8988T (cell line): ENCODE data around the gene SELE.
"Not testable (repeated sequence)": the region's sequence is repeated elsewhere in the genome, so short reads cannot be mapped to it uniquely, and the experiment has no call there.

ENCODE experiments used
- DNase-seq: peaks from one replicate; pipeline ENCODE4 v3.0.0; 2011

The SELE gene

DNA sequence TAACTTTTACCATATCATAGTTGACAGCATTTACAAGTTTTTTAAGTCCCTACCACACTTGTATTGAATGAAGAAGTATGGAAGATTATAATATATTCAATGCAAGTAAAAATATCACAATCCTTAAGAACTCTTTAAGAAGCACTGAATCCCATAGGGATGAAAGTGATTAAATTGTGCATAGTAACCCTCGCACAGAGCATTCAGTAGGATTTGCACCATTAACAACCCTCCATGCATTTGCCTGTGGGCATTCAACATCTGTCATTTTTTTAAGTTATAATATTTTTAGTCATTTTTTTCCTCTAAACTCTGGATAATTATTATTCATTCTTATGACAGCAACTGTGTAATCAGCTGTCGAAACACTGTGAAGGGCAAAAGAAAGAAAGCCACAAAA, 10.1 kb downstream of the SELE start:
- DNase-seq = no peak

DNA sequence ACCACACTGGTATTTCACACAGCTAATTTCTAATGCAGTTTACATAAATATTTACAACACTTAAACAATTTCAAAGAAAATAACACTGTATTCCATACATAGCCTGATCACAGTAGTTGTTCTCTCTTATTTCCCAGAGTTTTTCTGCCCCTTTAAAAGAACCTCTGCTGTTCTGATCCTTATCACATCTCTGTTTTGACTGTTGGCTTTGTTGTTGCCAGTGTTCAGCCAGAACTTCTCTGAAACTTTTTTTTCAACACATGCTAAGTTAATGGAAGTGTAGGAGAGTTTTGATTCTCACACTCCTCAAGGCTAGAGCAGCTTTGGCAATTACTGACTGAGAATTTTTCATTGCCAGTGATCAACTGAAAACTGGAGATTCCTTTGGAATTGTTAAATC, 11.1 kb downstream of the SELE start:
- no peak for DNase-seq

DNA sequence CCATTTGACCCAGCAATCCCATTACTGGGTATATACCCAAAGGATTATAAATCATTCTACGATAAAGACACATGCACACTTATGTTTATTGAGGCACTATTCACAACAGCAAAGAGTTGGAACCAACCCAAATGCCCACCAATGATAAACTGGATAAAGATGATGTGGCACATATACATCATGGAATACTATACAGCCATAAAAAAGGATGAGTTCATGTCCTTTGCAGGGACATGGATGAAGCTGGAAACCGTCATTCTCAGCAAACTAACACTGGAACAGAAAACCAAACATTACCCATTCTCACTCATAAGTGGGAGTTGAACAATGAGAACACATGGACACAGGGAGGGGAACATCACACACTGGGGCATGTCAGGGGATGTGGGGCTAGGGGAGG, 18.8 kb downstream of the SELE start:
- DNase-seq = not testable (repeated sequence)

DNA sequence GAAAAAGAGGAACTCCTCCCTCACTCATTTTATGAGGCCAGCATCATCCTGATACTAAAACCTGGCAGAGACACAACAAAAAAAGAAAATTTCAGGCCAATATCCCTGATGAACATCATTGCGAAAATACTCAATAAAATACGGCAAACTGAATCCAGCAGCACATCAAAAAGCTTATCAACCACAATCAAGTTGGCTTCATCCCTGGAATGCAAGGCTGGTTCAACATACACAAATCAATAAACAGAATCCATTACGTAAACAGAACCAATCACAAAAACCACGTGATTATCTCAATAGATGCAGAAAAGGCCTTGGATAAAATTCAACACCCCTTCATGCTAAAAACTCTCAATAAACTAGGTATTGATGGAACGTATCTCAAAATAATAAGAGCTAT, 20.8 kb downstream of the SELE start:
- not testable (repeated sequence) for DNase-seq

DNA sequence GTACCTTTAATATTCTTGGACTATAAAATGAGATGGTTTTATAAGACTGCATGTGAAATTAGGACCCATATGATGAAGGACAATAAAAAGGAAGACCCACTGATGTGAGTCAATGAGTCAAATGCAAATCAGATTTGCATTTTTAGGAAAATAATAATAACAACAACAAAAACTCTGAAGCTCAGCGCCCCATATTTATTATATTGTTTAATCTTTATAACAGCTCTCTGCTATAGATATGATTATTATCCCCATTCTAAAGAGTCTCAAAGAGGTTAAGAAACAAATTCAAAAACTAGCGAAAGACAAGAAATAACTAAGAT, 21.6 kb downstream of the SELE start:
- DNase-seq = no peak

DNA sequence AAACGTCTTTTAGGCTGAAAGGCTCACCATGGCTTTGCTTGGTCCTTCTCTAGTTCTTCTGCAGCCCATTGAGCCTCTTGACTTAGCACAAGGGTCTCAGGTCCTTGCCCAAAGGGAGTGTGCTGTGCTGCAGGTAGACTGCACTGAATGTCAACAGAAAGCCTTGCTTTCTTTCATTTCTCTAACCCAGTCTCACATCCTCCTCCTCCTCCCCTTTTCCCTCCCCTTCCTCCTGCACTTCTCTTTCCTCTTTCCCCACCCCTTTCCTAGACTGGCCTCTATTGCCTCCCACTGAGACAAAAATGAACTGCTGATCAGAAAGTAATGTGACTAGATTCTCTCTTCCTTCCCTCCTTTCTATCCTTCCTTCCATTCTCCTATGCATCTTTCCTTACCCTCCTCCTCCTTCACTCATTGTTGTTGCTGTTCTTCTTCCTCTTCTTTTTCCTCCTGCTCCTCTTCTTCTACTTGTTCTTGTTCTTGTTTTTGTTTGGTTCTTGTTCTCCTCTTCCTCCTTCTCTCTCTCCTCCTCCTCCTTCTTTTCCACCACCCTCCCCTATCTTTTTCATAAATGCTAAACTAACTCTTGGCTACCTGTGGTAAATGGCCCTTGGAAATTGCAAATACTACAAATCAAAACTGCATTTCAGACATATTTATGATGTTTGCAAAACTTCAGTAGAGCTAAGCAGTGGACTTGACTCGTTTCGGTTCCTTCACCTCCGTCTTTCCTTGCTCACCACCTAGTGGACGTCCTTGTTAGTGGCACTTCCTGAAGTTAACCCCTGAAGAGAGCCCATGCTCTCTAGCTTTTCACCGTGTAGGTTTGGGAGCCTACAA, 22.2 kb downstream of the SELE start, which contains the start of gene SELL:
SELL (minus strand) TSS at position 152 of the 840 bp plus-strand sequence; CDS start at position 30, 122 bp downstream.
- no peak for DNase-seq

DNA sequence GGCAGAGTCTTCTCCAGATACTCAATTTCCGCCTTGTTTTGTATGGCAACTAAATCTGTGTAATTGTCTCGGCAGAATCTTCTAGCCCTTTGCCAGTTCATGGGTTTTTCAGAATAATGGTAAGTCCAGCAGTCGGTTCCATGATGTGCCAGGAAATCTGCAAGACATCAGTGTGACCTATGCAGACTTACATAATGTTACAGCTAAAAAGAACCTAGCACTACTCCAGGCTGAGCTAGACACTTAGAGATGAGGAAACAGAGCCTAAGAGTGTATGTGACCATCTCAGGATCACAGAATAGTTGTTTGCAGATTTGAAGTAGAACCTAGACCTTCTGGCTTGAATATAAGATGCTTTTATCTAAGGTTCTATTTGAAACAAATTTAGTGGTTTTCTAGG, 25.2 kb downstream of the SELE start:
- DNase-seq = no peak

DNA sequence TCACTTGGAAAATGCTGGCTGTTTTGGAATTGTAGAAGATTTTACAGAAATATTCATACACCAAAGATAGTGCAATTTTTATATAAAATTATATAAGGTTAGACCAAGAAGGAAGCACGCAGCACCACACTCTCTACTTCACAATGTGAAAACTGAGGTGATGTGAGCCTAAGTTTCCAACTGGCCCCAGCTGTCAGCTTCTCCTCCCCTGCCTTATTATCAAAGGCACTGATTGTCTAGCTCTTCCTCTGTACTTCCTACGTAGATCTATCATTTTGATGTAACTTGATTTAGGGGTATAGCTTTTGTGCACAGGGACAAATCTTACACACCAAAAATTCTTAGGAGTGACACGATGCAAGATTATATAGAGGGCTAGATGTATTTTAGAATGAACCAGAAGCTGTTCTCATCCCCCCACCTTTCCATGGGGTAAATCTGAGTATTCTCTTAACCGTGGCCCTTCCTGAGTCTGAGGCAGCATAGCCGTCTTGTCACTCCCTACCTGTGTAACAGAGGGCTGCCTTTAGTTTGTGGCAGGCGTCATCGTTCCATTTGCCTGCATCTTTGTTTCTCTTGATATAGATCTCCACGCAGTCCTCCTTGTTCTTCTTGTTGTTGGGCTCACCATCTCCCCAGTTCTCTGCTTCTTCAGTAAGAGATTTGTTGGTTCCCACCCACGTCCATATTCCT, 25.8 kb downstream of the SELE start:
- DNase-seq = no peak

DNA sequence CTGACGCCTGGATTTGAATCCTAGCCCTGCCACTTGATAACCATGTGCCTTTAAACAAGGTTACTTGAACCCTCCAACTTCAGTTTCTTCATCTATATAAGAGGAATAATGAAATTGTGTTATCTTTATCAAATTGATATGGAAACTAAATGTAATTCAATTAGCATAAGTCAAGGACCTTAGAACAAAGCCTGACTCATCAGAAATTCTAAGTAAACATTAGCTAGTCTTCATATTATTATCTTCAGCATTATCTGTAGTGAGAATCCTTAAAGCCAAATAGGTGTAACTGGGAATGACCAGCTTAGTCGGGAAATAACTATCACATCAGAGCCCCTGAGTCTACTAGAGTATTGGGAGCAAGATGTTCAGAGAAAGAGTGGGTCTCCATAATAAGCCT, 29.1 kb downstream of the SELE start:
- no peak for DNase-seq

DNA sequence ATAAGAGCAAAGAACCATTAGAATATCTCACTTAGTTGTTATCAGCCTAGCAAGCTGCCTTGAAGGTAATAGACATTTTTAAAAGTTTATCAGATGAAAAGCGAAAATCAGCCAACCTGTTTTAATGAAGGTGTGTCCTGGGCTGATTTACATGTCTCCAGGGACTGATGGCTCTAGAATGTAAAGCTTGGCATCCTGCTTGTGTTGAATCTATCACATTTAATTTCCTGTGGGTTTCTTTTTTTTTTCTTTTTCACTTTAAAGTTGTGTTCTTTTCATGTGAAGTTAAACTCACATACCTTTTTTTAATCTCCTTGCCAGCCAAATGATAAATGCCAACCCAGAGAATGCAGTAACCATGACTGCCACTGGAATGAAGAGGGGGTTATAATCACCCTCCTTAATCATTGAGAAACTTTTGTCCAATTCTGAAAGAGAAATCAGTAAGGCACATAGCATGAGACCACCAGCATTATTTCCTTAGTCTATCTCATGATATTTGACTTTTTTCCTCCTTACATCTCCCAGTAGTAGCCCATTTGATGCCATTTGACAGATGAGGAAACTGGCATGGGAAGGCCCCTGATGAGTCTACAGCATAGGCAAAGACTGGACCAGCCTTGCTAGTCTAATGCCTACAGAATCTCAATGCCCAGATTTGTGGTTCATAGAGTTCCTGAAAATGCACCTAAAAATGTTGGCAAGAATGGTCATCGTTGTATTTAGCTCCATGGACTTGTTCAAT, 32.4 kb downstream of the SELE start:
- DNase-seq = no peak

DNA sequence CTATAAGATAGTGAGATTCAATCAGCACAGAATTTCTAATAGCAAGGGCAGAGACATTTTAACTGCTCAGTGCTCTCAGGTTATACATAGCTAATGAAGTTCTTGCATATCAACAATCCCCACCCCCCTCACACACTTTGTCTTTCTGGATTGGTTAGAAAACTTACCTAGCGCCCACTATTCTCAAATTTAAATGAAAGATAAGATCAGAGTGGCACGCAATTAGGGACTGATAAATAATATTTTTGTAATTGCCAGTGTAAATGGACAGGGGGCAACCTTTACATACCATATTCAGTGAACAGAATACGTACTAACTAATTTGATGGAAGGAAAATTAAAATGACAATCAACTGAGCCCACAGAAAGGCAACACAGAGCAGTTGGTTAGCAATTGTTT, 34.2 kb downstream of the SELE start:
- no peak for DNase-seq

DNA sequence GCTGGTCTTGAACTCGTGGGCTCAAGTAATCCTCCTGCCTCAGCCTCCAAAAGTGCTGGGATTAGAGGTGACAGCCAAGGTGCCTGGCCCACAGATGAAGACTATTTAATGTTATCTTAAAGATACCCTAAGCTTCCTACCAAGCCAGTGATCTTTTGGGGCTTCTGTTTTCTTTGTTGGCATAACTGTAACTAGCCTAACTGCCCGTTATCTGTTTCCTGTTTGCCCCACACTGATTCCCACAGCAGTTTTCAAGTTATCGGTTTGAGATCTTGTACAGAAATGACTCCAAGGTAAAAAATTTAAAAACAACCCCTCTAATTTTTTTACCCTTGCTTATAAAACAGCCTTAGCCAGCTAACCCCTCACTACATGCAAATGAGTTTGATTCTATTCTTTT, 34.9 kb downstream of the SELE start:
- no peak for DNase-seq

DNA sequence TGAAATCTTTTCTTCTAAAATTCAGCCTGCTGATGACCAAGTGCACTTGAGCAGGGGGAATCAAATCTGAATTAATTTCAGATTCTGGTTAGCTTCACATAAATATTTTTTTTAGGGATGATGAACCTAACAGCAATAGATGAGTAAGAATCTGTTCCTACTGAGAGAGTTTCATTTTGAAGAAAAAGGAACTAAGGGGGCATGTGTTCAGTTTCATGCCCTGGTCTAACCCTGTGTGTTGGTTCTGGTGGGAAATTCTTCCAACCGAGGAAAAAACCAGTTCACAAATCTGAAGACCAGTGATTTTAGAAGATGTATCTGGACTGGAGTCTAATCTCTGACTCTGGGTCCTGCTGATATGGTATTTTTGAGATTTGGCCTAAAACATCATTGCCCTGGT, 36.1 kb downstream of the SELE start:
- DNase-seq = no peak

DNA sequence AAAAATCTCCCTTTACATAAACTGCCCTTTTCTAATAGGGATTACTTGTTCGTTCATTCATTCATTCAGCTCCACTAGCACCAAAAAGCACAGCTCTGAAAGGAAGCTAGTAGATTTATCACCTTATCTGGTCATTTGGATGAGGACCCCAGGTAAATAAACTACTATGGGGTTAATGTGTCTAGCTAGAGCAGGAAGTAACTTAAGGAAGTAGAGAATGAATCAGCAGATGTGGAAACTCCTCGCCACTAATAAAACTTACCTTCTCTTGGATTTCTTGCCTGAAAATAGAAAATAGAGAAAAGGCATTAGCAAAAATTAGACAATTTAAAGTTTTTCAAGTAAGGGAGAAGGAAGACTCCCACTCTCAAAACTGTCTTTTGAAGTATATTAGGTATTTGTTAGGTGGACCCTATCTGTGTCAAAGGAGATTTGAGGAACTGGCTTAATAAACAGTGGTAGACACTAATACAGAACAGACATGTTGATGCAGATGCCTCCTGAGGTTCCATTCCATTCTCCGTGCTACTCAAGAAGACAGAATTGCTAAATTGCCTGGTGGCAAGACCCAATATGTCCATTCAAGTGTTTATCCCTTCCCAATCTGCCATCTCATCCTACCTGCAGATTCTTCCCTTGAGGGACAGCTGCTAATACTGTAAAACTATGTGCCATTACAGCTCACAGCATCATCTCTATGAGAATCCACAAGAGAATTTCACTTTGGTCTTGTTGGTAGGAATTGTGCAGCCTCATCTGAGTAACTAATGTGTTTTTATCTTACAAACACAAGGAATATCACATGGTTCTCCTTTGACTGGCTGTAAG, 37.4 kb downstream of the SELE start:
- no peak for DNase-seq

DNA sequence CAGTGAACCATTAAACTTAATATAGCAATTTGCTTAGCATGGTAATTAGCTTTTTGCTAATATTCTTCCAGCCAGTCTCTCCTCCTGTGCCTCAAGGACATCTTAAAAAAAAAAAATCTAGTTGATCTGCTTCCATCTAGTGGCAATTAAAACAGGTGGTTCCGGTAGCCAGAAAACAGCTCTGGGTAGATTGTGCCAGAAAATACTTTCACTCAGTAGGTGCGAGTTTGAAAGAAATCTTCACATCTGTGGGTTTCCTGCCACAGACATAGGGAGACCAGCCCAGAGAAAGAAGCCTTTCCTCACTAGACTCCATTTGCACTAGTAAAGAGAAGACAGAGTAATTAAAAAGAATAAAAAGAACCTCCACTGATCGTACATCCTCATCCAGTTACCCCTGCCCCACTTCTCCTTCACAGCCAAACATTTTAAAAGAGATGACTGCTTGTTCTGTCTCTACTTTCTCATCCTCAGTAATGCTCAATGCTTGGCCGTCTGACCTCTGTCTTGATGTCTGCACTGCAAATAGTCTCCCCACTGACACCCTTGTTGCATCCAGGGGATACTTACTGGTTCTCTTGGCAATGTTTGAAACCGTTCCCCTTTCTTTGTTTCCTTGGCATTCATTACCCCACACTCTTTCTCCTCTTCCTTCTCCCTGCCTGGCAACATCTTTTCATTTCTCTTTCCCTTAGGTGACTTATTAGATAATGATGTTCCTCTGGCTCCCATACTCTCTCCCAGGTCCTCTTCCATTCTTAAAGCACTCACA, 39.4 kb downstream of the SELE start:
- DNase-seq = no peak

DNA sequence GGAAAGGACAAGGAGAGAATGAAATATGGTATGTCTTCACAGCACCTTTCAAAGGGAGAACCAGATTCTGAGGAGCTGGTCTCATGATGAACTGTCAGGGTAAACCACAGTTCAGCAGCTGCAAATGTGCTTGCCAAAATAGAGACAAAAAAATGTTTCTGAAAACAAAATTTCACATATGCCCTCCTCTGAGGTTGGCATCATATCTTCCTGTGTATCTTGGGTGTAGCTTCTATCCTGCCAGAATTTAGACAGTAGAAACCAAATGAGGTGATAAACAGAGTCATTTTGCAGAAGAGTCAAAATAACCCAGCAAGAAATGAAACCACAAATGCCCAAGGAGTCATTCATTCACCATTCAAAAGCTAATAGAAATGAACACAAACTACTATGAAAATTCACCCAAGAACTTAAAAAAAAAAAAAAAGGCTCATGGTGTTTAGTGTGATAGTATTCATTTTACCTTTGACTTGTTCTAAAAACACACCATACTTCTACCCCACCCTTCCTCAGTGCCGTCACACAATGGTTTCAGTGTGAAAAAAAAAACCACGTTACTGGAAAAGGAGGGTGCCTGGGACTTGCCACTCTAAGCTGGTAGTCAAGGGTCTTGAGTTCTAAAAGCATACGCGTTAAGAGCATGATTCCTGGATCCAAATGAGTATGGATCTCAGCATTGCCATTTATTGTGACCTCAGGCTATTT, 41.0 kb downstream of the SELE start:
- no peak for DNase-seq

DNA sequence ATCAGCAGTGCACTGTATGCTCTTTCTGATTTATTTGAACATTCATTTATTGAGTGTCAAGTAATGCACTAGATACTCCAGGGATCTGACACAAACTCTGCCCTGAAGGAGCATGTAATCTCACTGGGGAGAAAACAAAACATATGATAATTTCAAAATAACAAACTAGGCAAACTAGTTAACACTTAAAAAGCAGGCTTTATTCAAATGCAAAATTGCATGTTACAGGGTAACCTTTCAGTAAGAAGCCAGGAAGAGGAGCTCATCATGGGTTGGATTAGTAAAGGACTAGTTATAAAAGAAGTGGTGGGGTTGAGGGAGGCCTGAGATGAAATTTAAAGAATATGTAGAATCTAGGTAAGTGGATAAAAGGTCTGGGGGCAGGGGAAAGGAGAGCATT, 43.4 kb downstream of the SELE start:
- no peak for DNase-seq

DNA sequence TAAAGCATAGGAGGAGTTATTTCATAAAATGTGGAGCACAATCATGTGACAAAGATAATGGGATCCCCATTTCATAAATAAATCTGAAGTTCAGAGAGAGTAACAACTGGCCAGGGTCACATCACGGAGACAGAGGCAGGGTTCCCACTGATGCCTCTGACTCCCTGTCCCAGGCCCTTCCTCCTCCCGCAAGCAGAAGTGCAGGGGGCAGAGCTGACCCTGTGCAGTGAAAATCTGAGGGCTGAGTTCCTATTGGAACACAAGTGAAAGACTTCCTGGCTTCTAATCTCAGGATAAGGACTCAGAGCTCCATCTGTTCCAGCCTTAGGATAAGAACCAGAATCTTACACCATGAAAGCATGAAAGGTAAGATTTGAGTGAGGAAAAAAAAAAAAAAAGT, 44.5 kb downstream of the SELE start:
- DNase-seq = no peak

DNA sequence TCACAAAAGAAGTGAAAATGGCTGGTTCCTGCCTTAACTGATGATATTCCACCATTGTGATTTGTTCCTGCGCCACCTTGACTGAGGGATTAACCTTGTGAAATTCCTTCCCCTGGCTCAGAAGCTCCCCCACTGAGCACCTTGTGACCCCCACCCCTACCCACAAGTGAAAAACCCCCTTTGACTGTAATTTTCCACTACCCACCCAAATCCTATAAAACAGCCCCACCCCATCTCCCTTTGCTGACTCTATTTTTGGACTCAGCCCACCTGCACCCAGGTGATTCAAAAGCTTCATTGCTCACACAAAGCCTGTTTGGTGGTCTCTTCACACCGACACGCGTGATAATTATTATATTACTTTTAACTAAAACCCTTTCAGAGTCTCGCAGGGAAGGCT, 45.5 kb downstream of the SELE start:
- not testable (repeated sequence) for DNase-seq

DNA sequence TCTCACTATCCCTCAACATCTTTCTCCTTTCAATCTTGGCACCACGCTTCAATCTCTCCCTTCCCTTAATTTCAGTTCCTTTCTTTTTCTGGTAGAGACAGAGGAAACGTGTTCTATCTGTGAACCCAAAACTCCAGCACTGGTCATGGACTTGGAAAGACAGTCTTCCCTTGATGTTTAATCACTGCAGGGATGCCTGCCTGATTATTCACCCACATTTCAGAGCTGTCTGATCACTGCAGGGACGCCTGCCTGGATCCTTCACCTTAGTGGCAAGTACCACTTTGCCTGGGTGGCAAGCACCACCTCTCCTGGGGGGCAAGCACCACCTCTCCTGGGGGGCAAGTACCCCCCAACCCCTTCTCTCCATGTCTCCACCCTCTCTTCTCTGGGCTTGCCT, 50.2 kb downstream of the SELE start:
- DNase-seq = no peak

DNA sequence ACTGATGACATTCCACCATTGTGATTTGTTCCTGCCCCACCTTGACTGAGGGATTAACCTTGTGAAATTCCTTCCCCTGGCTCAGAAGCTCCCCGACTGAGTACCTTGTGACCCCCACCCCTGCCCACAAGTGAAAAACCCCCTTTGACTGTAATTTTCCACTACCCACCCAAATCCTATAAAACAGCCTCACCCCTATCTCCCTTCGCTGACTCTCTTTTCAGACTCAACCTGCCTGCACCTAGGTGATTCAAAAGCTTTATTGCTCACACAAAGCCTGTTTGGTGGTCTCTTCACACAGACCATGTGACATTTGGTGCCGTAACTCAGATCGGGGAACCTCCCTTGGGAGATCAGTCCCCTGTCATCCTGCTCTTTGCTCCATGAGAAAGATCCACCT, 50.7 kb downstream of the SELE start:
- DNase-seq = not testable (repeated sequence)

DNA sequence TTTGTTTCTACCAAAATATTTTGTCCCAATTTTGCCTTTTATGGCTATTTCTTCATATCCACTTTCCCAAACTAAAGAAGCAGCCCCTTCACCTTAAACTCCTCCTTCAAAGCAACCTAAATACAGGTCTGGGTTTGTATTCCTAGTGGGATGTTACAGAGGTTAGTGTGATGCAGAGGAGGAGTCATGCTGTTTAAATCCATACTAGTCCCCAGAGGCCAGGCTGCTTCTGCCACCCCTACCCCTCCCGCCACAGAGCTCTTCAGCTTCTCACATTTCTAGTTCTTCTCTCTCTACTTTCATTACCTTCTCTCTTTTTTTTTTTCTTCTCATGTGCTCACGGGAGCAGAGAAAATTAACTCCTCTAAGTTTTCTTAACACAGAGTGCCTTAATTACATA, 51.8 kb downstream of the SELE start:
- no peak for DNase-seq
